IMR-90 (cell line): ENCODE data around the gene FGGY. TPM values are rescaled to one million over a fixed set of nuclear protein-coding genes. Genes with fewer than 3 reads are reported as not detected.

Experiments
- ATAC-seq: fragments of 200-7000 bp; cut with Tn5 transposase; 2 replicates; pipeline ENCODE4 v1.9.1; 2020; ENCODE audit warnings: low read depth, mild to moderate bottlenecking, moderate library complexity
- BruUV-seq: library from RNA; stranded (reverse); fragments of 400-500 nt; replicated peaks from 2 replicates; lab custom pipeline; 2021; lab: Mats Ljungman, UMichigan
- CTCF ChIA-PET: fragments of 300-600 bp; formaldehyde crosslinking; extraction: SDS; loops from one replicate; lab custom pipeline; 2021; ENCODE audit warnings: antibody characterized with exemption; lab: Yijun Ruan, JAX
- POLR2A ChIA-PET: fragments of 300-600 bp; sonication (Branson Sonifier 250); formaldehyde crosslinking; loops from one replicate; lab custom pipeline; 2022; ENCODE audit warnings: antibody characterized with exemption; ENCODE audit not compliant: unreplicated experiment; lab: Charles Lee
- DNase-seq: peaks from one replicate; pipeline ENCODE4 v3.0.0; 2013
- H2AFZ ChIP-seq: replicated peaks from 2 replicates; pipeline ENCODE3; 2013; ENCODE audit warnings: low read length, mild to moderate bottlenecking; ENCODE audit not compliant: poor library complexity
- H2AK5ac ChIP-seq: 2 replicates; pipeline ENCODE4 v1.6.1; 2013; ENCODE audit warnings: low read depth, low read length, inconsistent platforms
- H2AK9ac ChIP-seq: replicated peaks from 2 replicates; pipeline ENCODE3; 2013; ENCODE audit warnings: mild to moderate bottlenecking, low read depth, low read length, moderate library complexity; ENCODE audit not compliant: poor library complexity
- H2BK120ac ChIP-seq: 2 replicates; pipeline ENCODE4 v1.6.1; 2013; ENCODE audit warnings: low read depth, low read length, inconsistent platforms
- H2BK15ac ChIP-seq: 3 replicates; pipeline ENCODE4 v1.6.1; 2013; ENCODE audit warnings: low read depth, low read length, inconsistent platforms
- H2BK20ac ChIP-seq: 2 replicates; pipeline ENCODE4 v1.6.1; 2013; ENCODE audit warnings: low read depth, mild to moderate bottlenecking, inconsistent platforms, low read length, moderate library complexity
- H2BK5ac ChIP-seq: 2 replicates; pipeline ENCODE4 v1.6.1; 2013; ENCODE audit warnings: mild to moderate bottlenecking, low read depth, low read length, inconsistent platforms; ENCODE audit not compliant: poor library complexity, severe bottlenecking
- H3K14ac ChIP-seq: replicated peaks from 2 replicates; pipeline ENCODE4 v1.6.1; 2013; ENCODE audit warnings: low read depth, low read length, inconsistent platforms
- H3K18ac ChIP-seq: 2 replicates; pipeline ENCODE4 v1.6.1; 2013; ENCODE audit warnings: low read depth, low read length, control low read depth
- H3K23ac ChIP-seq: 2 replicates; pipeline ENCODE4 v1.6.1; 2013; ENCODE audit warnings: low read depth, low read length, inconsistent platforms
- H3K27ac ChIP-seq: 2 replicates; pipeline ENCODE4 v1.5.1; 2013; ENCODE audit warnings: mild to moderate bottlenecking, control low read depth, low read length; ENCODE audit not compliant: insufficient read depth
- H3K27me3 ChIP-seq: 2 replicates; pipeline ENCODE4 v1.6.1; 2013; ENCODE audit warnings: low read length; ENCODE audit not compliant: control insufficient read depth, insufficient read depth
- H3K36me3 ChIP-seq: 2 replicates; pipeline ENCODE4 v1.6.1; 2013; ENCODE audit warnings: low read length, mixed read lengths; ENCODE audit not compliant: control insufficient read depth, insufficient read depth
- H3K4ac ChIP-seq: 2 replicates; pipeline ENCODE4 v1.6.1; 2013; ENCODE audit warnings: low read depth, low read length, inconsistent platforms
- H3K4me1 ChIP-seq: 2 replicates; pipeline ENCODE4 v1.6.1; 2013; ENCODE audit warnings: low read length, mixed read lengths; ENCODE audit not compliant: control insufficient read depth, insufficient read depth
- H3K4me2 ChIP-seq: 2 replicates; pipeline ENCODE4 v1.6.1; 2013; ENCODE audit warnings: low read depth, mild to moderate bottlenecking, control low read depth, low read length, moderate library complexity
- H3K4me3 ChIP-seq: 2 replicates; pipeline ENCODE4 v1.5.1; 2013; ENCODE audit warnings: low read depth, mild to moderate bottlenecking, control low read depth, low read length, moderate library complexity; ENCODE audit not compliant: insufficient read depth
- H3K56ac ChIP-seq: 2 replicates; pipeline ENCODE4 v1.6.1; 2013; ENCODE audit warnings: low read length, inconsistent platforms; ENCODE audit not compliant: insufficient read depth; ENCODE audit errors: extremely low read depth
- H3K79me1 ChIP-seq, 2 experiments: 2 replicates each; pipeline ENCODE4 v1.6.1; 2013; ENCODE audit warnings: low read length in 2 of 2, inconsistent platforms in 1 of 2, low read depth in 1 of 2
- H3K9ac ChIP-seq: 2 replicates; pipeline ENCODE4 v1.6.1; 2013; ENCODE audit warnings: low read depth, low read length, control low read depth
- H3K9me1 ChIP-seq: 2 replicates; pipeline ENCODE4 v1.6.1; 2013; ENCODE audit warnings: low read length, inconsistent platforms; ENCODE audit not compliant: insufficient read depth
- H3K9me3 ChIP-seq: 2 replicates; pipeline ENCODE4 v1.6.1; 2013; ENCODE audit warnings: low read length; ENCODE audit not compliant: control insufficient read depth, insufficient read depth
- H4K20me1 ChIP-seq: 2 replicates; pipeline ENCODE4 v1.6.1; 2013; ENCODE audit warnings: low read length, inconsistent platforms; ENCODE audit not compliant: insufficient read depth
- H4K5ac ChIP-seq: 2 replicates; pipeline ENCODE4 v1.6.1; 2013; ENCODE audit warnings: mild to moderate bottlenecking, low read depth, low read length, control low read depth
- H4K8ac ChIP-seq, 2 experiments: 2 replicates each; pipeline ENCODE4 v1.6.1; 2013; ENCODE audit warnings: low read depth in 2 of 2, low read length in 2 of 2, control low read depth in 1 of 2, inconsistent platforms in 1 of 2
- H4K91ac ChIP-seq: 2 replicates; pipeline ENCODE4 v1.6.1; 2013; ENCODE audit warnings: low read depth, low read length, inconsistent platforms; ENCODE audit not compliant: insufficient read depth
- BHLHE40 ChIP-seq: fragments of 150-350 bp; IDR thresholded peaks from 2 replicates; pipeline ENCODE4 v1.6.1; 2016; ENCODE audit warnings: mild to moderate bottlenecking, low read depth, low read length
- CEBPB ChIP-seq: IDR thresholded peaks from 2 replicates; pipeline ENCODE4 v1.6.1; 2012; ENCODE audit warnings: low read depth, low read length, improper control_type of control experiment
- CHD1 ChIP-seq: IDR thresholded peaks from 2 replicates; pipeline ENCODE4 v1.6.1; 2012; ENCODE audit warnings: low read depth, low read length, improper control_type of control experiment
- FOS ChIP-seq: fragments of 150-350 bp; IDR thresholded peaks from 2 replicates; pipeline ENCODE4 v1.6.1; 2016; ENCODE audit warnings: low read depth, low read length
- MAFK ChIP-seq: IDR thresholded peaks from 2 replicates; pipeline ENCODE4 v1.6.1; 2012; ENCODE audit warnings: low read depth, low read length, improper control_type of control experiment
- MAZ ChIP-seq: IDR thresholded peaks from 2 replicates; pipeline ENCODE4 v1.6.1; 2012; ENCODE audit warnings: low read depth, mild to moderate bottlenecking, low read length, improper control_type of control experiment, moderate library complexity, borderline replicate concordance
- MXI1 ChIP-seq: IDR thresholded peaks from 2 replicates; pipeline ENCODE4 v1.6.1; 2012; ENCODE audit warnings: low read depth, mild to moderate bottlenecking, low read length, moderate library complexity, borderline replicate concordance
- NFE2L2 ChIP-seq: fragments of 150-350 bp; IDR thresholded peaks from 2 replicates; pipeline ENCODE4 v1.6.1; 2016; ENCODE audit warnings: low read depth, mild to moderate bottlenecking, low read length
- POLR2A ChIP-seq: IDR thresholded peaks from 2 replicates; pipeline ENCODE4 v1.6.1; 2012; ENCODE audit warnings: mild to moderate bottlenecking, low read depth, low read length
- RAD21 ChIP-seq: IDR thresholded peaks from 2 replicates; pipeline ENCODE4 v1.6.1; 2012; ENCODE audit warnings: low read length, improper control_type of control experiment
- RCOR1 ChIP-seq: IDR thresholded peaks from 2 replicates; pipeline ENCODE4 v1.6.1; 2012; ENCODE audit warnings: mild to moderate bottlenecking, low read length, improper control_type of control experiment; ENCODE audit not compliant: insufficient replicate concordance
- RFX5 ChIP-seq: IDR thresholded peaks from 2 replicates; pipeline ENCODE4 v1.8.0; 2012; ENCODE audit warnings: low read depth, mild to moderate bottlenecking, low read length, moderate library complexity
- SMC3 ChIP-seq: fragments of 150-350 bp; IDR thresholded peaks from 2 replicates; pipeline ENCODE4 v1.6.1; 2016; ENCODE audit warnings: low read depth, mild to moderate bottlenecking, antibody characterized with exemption, low read length, moderate library complexity
- USF2 ChIP-seq: fragments of 150-350 bp; IDR thresholded peaks from 2 replicates; pipeline ENCODE4 v1.6.1; 2017; ENCODE audit warnings: mild to moderate bottlenecking, antibody characterized with exemption, low read length, low read depth
- WGBS, 2 experiments: methylation state at CpG; one replicate each; pipeline versions ENCODE4 v1.1.5 to v1.1.7; 2013; ENCODE audit warnings: missing lambda C conversion rate in 2 of 2; ENCODE audit not compliant: insufficient read length in 1 of 2; ENCODE audit errors: extremely low coverage in 2 of 2; 5-methylcytosine and 5-hydroxymethylcytosine counted together
- dilution Hi-C: fragments of 300-500 bp; cut with HindIII; formaldehyde crosslinking; loops from one replicate; pipeline ENCODE4 v1.14.3; 2018; ENCODE audit warnings: low sequenced_read_pairs; ENCODE audit not compliant: unreplicated experiment
- in situ Hi-C: fragments of 300-500 bp; cut with MboI; formaldehyde crosslinking; loops from 3 replicates; pipeline ENCODE4 v1.14.3; 2019; ENCODE audit warnings: low sequenced_read_pairs, inconsistent platforms, mixed read lengths
- intact Hi-C: fragments of 100-400 bp; cut with micrococcal nuclease; formaldehyde crosslinking; loops from 2 replicates; pipeline ENCODE4 v1.10.0; 2022
- polyA plus RNA-seq, 3 experiments: library from polyadenylated mRNA; depleted of rRNA; stranded (reverse); fragments of >200 nt; gene quantifications; 2 replicates each; pipeline ENCODE4 v1.2.3, GENCODE V29; 2012; ENCODE audit warnings: low replicate concordance in 1 of 3
- total RNA-seq: library from RNA; depleted of rRNA; stranded (reverse); fragments of >200 nt; gene quantifications from 2 replicates; pipeline ENCODE4 v1.2.3, GENCODE V29; 2012
- TF ChIP-seq, protein P1 (sequence below): conservative IDR thresholded peaks from 2 replicates; pipeline ENCODE4 v1.5.1; 2012; ENCODE audit warnings: mild to moderate bottlenecking, low read depth, low read length, improper control_type of control experiment
- TF ChIP-seq, protein P2 (sequence below): fragments of 150-350 bp; IDR thresholded peaks from 2 replicates; pipeline ENCODE4 v1.6.1; 2016; ENCODE audit warnings: low read depth, mild to moderate bottlenecking, low read length, moderate library complexity, borderline replicate concordance

The FGGY gene
- total and polyA plus RNA-seq, 2 of the 4 experiments (the other 2 are of a cell fraction), result 5.6 to 14.0 TPM

- H3K36me3 ChIP-seq, result 0 out of 2 replicates have a peak, but pooled peaks cover 1% of the 10 kb centered on the region
- no peak overlapping the region for H3K14ac ChIP-seq
- no peak overlapping the region for H4K91ac ChIP-seq
- no peak overlapping the region for H3K4ac ChIP-seq
- no CpG with 5 or more reads among the region's 1 CpG for WGBS, 2 experiments
- H3K79me1 ChIP-seq, result no peaks in the 10 kb centered on the region; a peak in 1 of 4 replicates
- H3K56ac ChIP-seq, result no peak overlapping the region
- no peak overlapping the region for H3K4me2 ChIP-seq
- dilution Hi-C loops (no loop called here), in situ Hi-C loops (no loop called here), intact Hi-C loops (loop anchor here (5.0 kb wide), 1 partner anchor 34 kb away; no protein-coding TSS in a partner anchor)
- H3K18ac ChIP-seq, result no peak overlapping the region
- H2AK5ac ChIP-seq, result no peak overlapping the region
- peaks cover 3% of the 10 kb centered on the region; the same call in 1 of the 2 replicates for H3K4me1 ChIP-seq
- ChIA-PET CTCF (no interaction called here), POLR2A (no interaction called here)
- no peak overlapping the region for H2BK120ac ChIP-seq
- no peak for ATAC-seq
- H4K20me1 ChIP-seq, result no peaks in the 10 kb centered on the region
- no peak overlapping the region for H2BK20ac ChIP-seq
- no peak overlapping the region for H2AFZ ChIP-seq
- no TSS peak for BruUV-seq
- H4K5ac ChIP-seq, result no peak overlapping the region
- TF ChIP-seq BHLHE40, result no peak
- no peak for TF ChIP-seq MXI1
- no peak for TF ChIP-seq MAZ
- no peak for TF ChIP-seq CEBPB
- no peak for TF ChIP-seq NFE2L2
- TF ChIP-seq MAFK, result no peak
- no peak for TF ChIP-seq SMC3
- no peak for TF ChIP-seq RFX5
- TF ChIP-seq, protein P1, sequence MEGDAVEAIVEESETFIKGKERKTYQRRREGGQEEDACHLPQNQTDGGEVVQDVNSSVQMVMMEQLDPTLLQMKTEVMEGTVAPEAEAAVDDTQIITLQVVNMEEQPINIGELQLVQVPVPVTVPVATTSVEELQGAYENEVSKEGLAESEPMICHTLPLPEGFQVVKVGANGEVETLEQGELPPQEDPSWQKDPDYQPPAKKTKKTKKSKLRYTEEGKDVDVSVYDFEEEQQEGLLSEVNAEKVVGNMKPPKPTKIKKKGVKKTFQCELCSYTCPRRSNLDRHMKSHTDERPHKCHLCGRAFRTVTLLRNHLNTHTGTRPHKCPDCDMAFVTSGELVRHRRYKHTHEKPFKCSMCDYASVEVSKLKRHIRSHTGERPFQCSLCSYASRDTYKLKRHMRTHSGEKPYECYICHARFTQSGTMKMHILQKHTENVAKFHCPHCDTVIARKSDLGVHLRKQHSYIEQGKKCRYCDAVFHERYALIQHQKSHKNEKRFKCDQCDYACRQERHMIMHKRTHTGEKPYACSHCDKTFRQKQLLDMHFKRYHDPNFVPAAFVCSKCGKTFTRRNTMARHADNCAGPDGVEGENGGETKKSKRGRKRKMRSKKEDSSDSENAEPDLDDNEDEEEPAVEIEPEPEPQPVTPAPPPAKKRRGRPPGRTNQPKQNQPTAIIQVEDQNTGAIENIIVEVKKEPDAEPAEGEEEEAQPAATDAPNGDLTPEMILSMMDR, result no peak
- no peak for TF ChIP-seq POLR2A
- TF ChIP-seq, protein P2, sequence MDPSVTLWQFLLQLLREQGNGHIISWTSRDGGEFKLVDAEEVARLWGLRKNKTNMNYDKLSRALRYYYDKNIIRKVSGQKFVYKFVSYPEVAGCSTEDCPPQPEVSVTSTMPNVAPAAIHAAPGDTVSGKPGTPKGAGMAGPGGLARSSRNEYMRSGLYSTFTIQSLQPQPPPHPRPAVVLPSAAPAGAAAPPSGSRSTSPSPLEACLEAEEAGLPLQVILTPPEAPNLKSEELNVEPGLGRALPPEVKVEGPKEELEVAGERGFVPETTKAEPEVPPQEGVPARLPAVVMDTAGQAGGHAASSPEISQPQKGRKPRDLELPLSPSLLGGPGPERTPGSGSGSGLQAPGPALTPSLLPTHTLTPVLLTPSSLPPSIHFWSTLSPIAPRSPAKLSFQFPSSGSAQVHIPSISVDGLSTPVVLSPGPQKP, result no peak
- no peak for TF ChIP-seq CHD1
- no peak for TF ChIP-seq USF2
- no peak for TF ChIP-seq FOS
- no peak for TF ChIP-seq RAD21
- no peak for TF ChIP-seq RCOR1
- H4K8ac ChIP-seq, result no peak overlapping the region
- H3K9me1 ChIP-seq, result peaks cover 3% of the 10 kb centered on the region; the same call in 1 of the 2 replicates
- H2BK15ac ChIP-seq, result no peak overlapping the region
- no peak overlapping the region for H3K4me3 ChIP-seq
- no peaks in the 10 kb centered on the region for H3K9me3 ChIP-seq
- no peak for DNase-seq
- no peak overlapping the region for H2BK5ac ChIP-seq
- no peak overlapping the region for H3K23ac ChIP-seq
- no peaks in the 10 kb centered on the region for H3K27me3 ChIP-seq
- H3K9ac ChIP-seq, result no peak overlapping the region
- H3K27ac ChIP-seq, result no peak overlapping the region
- no peak overlapping the region for H2AK9ac ChIP-seq
Observed at GRCh38 chr1:59356627-59357026, 59.7 kb downstream of the FGGY start.
